ENCODE measurements around the gene MEAK7.

Gene MEAK7

GRCh38 chr16:84485255-84486010, 19.0 kb downstream of the MEAK7 start:
- H3K9ac ChIP-seq = no peak overlapping the region
- H3K36me3 ChIP-seq (ENCODE audit: control insufficient read depth, insufficient read depth, low read length) = no peaks in the 10 kb centered on the region
- H3K27me3 ChIP-seq (ENCODE audit: control insufficient read depth, insufficient read depth, low read length) = no peaks in the 10 kb centered on the region
- no peaks in the 10 kb centered on the region for H3K4me1 ChIP-seq
- H3K4me3 ChIP-seq (ENCODE audit: low read depth, low read length) = no peak overlapping the region
- no peaks in the 10 kb centered on the region for H3K79me2 ChIP-seq
- H3K4me2 ChIP-seq (ENCODE audit: low read length) = no peak overlapping the region
- no peak for TF ChIP-seq CTCF (IDR thresholded peaks at IDR 0.05)
- no peaks in the 10 kb centered on the region for H3K9me3 ChIP-seq (ENCODE audit: control insufficient read depth, low read length)
- H2AFZ ChIP-seq = no peak overlapping the region
- H3K27ac ChIP-seq = no peak overlapping the region

GRCh38 chr16:84484579-84485254, 19.7 kb downstream of the MEAK7 start:
- no peak overlapping the region for H3K9ac ChIP-seq

GRCh38 chr16:84483882-84484565, 20.4 kb downstream of the MEAK7 start:
- no peaks in the 10 kb centered on the region for H3K79me2 ChIP-seq
- H3K9ac ChIP-seq = no peak overlapping the region
- H3K27me3 ChIP-seq (ENCODE audit: control insufficient read depth, insufficient read depth, low read length) = no peaks in the 10 kb centered on the region
- TF ChIP-seq CTCF (IDR thresholded peaks at IDR 0.05) = no peak
- no peaks in the 10 kb centered on the region for H3K4me1 ChIP-seq
- H2AFZ ChIP-seq = no peak overlapping the region
- H3K9me3 ChIP-seq (ENCODE audit: control insufficient read depth, low read length) = no peaks in the 10 kb centered on the region
- no peak overlapping the region for H3K4me3 ChIP-seq (ENCODE audit: low read depth, low read length)
- H3K4me2 ChIP-seq (ENCODE audit: low read length) = no peak overlapping the region
- H3K36me3 ChIP-seq (ENCODE audit: control insufficient read depth, insufficient read depth, low read length) = no peaks in the 10 kb centered on the region
- no peak overlapping the region for H3K27ac ChIP-seq

More at GRCh38 chr16:84484579-84485254, 19.7 kb downstream of the MEAK7 start:
- Histone ChIP-seq H3K27ac (no peak overlapping the region), H2AFZ (no peak overlapping the region), H3K36me3 (ENCODE audit: control insufficient read depth, insufficient read depth, low read length) (no peaks in the 10 kb centered on the region), H3K9me3 (ENCODE audit: control insufficient read depth, low read length) (no peaks in the 10 kb centered on the region), H3K4me1 (no peaks in the 10 kb centered on the region), H3K27me3 (ENCODE audit: control insufficient read depth, insufficient read depth, low read length) (no peaks in the 10 kb centered on the region), H3K4me3 (ENCODE audit: low read depth, low read length) (no peak overlapping the region), H3K4me2 (ENCODE audit: low read length) (no peak overlapping the region), H3K79me2 (no peaks in the 10 kb centered on the region)
- TF ChIP-seq CTCF (IDR thresholded peaks at IDR 0.05) = peak; percentile 57

- no peak for TF ChIP-seq CTCF (IDR thresholded peaks at IDR 0.05)
- no peak overlapping the region for H3K4me3 ChIP-seq (ENCODE audit: low read depth, low read length)
- no peaks in the 10 kb centered on the region for H3K79me2 ChIP-seq
- H3K27ac ChIP-seq = no peak overlapping the region
- H3K27me3 ChIP-seq (ENCODE audit: control insufficient read depth, insufficient read depth, low read length) = no peaks in the 10 kb centered on the region
- no peaks in the 10 kb centered on the region for H3K9me3 ChIP-seq (ENCODE audit: control insufficient read depth, low read length)
- H3K4me1 ChIP-seq = no peaks in the 10 kb centered on the region
- H3K9ac ChIP-seq = no peak overlapping the region
- H3K36me3 ChIP-seq (ENCODE audit: control insufficient read depth, insufficient read depth, low read length) = no peaks in the 10 kb centered on the region
- H2AFZ ChIP-seq = no peak overlapping the region
- H3K4me2 ChIP-seq (ENCODE audit: low read length) = no peak overlapping the region
Measured at GRCh38 chr16:84482951-84483881, 21.2 kb downstream of the MEAK7 start.

Data from parathyroid adenoma (tissue), 2 donors.